RWPE2 (cell line): Measurements from ENCODE around the gene ANO9.

Source experiments
- ATAC-seq: fragments of 200-7000 bp; cut with Tn5 transposase; 3 replicates; pipeline ENCODE4 v1.9.1; 2021; ENCODE audit warnings: low read depth
- DNase-seq: peaks from one replicate; pipeline ENCODE4 v3.0.0-alpha.2; 2020; ENCODE audit warnings: low spot score
- H3K27ac ChIP-seq: fragments of 450-650 bp; 2 replicates; pipeline ENCODE4 v1.5.1; 2017; ENCODE audit warnings: mild to moderate bottlenecking; ENCODE audit not compliant: poor library complexity, severe bottlenecking
- H3K27me3 ChIP-seq: fragments of 250-450 bp; sonication (Bioruptor Pico); 2 replicates; pipeline ENCODE4 v1.5.1; 2021; ENCODE audit warnings: mild to moderate bottlenecking, moderate library complexity; ENCODE audit not compliant: insufficient read depth, poor library complexity, severe bottlenecking
- H3K36me3 ChIP-seq: fragments of 250-450 bp; sonication (Bioruptor Pico); 2 replicates; pipeline ENCODE4 v1.5.1; 2020; ENCODE audit warnings: low read depth, mild to moderate bottlenecking, moderate library complexity
- H3K4me1 ChIP-seq: fragments of 250-450 bp; sonication (Bioruptor Pico); 2 replicates; pipeline ENCODE4 v1.5.1; 2021; ENCODE audit warnings: mild to moderate bottlenecking, moderate library complexity; ENCODE audit not compliant: insufficient read depth, poor library complexity, severe bottlenecking
- H3K4me3 ChIP-seq: fragments of 250-450 bp; sonication (Bioruptor Pico); 2 replicates; pipeline ENCODE4 v1.5.1; 2021; ENCODE audit warnings: mild to moderate bottlenecking, moderate library complexity; ENCODE audit not compliant: severe bottlenecking
- H3K9me3 ChIP-seq: fragments of 250-450 bp; sonication (Bioruptor Pico); 2 replicates; pipeline ENCODE4 v1.5.1; 2021; ENCODE audit warnings: mild to moderate bottlenecking, moderate library complexity; ENCODE audit not compliant: severe bottlenecking
- CTCF ChIP-seq: fragments of 450-650 bp; IDR thresholded peaks from one replicate; pipeline ENCODE4 v1.5.1; 2017; ENCODE audit warnings: mild to moderate bottlenecking, moderate library complexity; ENCODE audit not compliant: poor library complexity, severe bottlenecking

ANO9 gene

GRCh38 chr11:449889-450808, 8.3 kb upstream of the ANO9 start, which contains the start of gene PTDSS2:
TSS of gene PTDSS2 (plus strand) at chr11:450279. CDS start at chr11:450456, 177 bp downstream.
- Histone ChIP-seq H3K27me3 (no peaks in the 10 kb centered on the region), H3K9me3 (no peaks in the 10 kb centered on the region), H3K36me3 (peaks cover 17% of the 10 kb centered on the region; the same call in 1 of the 2 replicates), H3K27ac (peak within 1 kb of the TSS; percentile 64), H3K4me3 (peak within 1 kb of the TSS; percentile 62), H3K4me1 (peaks cover 5% of the 10 kb centered on the region)
- peak; percentile 86 for ATAC-seq
- no peak for TF ChIP-seq CTCF
- peak; percentile 96 for DNase-seq

DNA sequence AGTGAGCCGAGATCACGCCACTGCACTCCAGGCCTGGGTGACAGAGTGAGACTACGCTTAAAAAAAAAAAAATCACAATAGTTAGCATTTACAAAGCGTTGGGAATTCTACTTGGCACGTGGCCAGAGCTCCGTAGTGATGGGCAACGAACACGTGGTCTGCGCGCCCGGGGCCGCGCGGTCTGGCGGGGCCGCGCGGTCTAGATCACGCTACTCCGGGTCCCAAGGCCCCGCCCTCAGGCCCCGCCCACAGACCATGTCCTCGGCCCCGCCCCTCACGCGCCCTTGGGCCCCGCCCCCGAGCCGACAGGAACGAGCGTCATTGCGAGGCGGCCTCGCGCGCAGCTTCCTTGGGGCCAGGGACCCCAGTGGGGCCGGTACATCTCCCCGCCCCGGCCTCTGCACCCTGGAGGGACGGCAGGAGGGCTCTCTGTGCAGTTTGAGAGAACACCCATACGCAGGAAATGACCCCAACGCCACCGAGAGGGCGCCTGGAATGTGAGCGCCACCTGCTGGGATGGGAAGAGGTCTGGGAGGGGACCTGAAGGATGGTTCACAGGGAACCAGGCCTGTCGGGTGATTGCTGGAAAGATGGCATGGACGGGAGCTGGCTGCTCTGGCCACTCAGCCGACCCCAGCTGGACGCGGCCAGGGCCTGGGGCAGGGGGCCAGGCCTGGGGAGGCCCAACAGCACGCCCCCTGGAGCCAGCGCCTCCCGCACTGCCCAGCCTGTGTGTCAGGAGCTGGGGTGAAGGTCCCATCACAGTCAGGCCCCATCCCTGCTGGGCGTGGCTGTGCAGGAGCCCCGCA, 6.3 kb upstream of the ANO9 start:
- Histone ChIP-seq H3K4me1 (peaks cover 5% of the 10 kb centered on the region), H3K4me3 (peak overlapping the region; percentile 38), H3K27me3 (no peaks in the 10 kb centered on the region), H3K27ac (peak overlapping the region; percentile 64), H3K36me3 (peaks cover 4% of the 10 kb centered on the region; the same call in 1 of the 2 replicates), H3K9me3 (no peaks in the 10 kb centered on the region)
- peak; percentile 97 for TF ChIP-seq CTCF
- ATAC-seq (peak; percentile 63), DNase-seq (peak; percentile 94)

DNA sequence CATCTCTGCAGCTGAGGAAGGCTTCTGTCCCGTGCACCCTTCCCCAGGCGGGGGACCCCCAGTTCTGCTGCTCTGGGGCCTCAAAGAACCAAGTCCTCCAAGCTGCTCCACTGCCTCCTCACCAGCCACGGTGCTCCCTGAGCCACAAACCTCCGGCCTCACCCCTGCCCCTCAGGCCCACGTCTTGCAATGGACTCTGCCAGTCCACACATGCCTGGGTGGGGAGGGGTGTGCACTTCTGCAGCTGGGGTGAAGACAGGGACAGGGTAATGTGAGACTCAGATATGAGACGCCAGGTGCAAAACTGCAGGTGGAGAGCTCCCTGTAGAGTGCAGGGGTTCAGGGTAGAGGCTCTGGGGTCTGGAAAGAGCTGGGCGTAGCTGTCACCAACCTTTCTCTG, 5.1 kb upstream of the ANO9 start:
- no peak overlapping the region for H3K27ac ChIP-seq
- no peak for TF ChIP-seq CTCF
- peak; percentile 72 for DNase-seq
- H3K4me3 ChIP-seq: no peak overlapping the region
- H3K4me1 ChIP-seq: peaks cover 5% of the 10 kb centered on the region
- no peaks in the 10 kb centered on the region for H3K9me3 ChIP-seq
- ATAC-seq: no peak
- H3K27me3 ChIP-seq: no peaks in the 10 kb centered on the region
- H3K36me3 ChIP-seq: no peaks in the 10 kb centered on the region

- DNase-seq (no peak), ATAC-seq (no peak)
- TF ChIP-seq CTCF: no peak
- Histone ChIP-seq H3K4me1 (peaks cover 5% of the 10 kb centered on the region), H3K4me3 (no peak overlapping the region), H3K27ac (no peak overlapping the region), H3K36me3 (no peaks in the 10 kb centered on the region), H3K9me3 (no peaks in the 10 kb centered on the region), H3K27me3 (no peaks in the 10 kb centered on the region)
These were observed 4.2 kb upstream of the ANO9 start for GRCh38 chr11:445765-446588.
